Measurements from ENCODE around the gene BEND2.

The BEND2 gene

GRCh38 chrX:18174971-18175370 is 45.7 kb downstream of the BEND2 start:
- no peak for DNase-seq (ENCODE audit: low read depth, low spot score)
- Histone ChIP-seq H3K9me3 (ENCODE audit: control insufficient read depth, insufficient read depth, low read length) (no peaks in the 10 kb centered on the region), H3K27me3 (ENCODE audit: control insufficient read depth, insufficient read depth, low read length) (no peaks in the 10 kb centered on the region), H3K4me1 (ENCODE audit: control insufficient read depth, insufficient read depth, low read length) (no peaks in the 10 kb centered on the region), H3K27ac (ENCODE audit: low read length) (no peak overlapping the region), H3K4me3 (ENCODE audit: low read length) (no peak overlapping the region), H3K36me3 (ENCODE audit: control insufficient read depth, insufficient read depth, low read length) (no peaks in the 10 kb centered on the region)
- no CpG with 5 or more reads among the region's 5 CpGs for WGBS (ENCODE audit: insufficient coverage, insufficient read length)

GRCh38 chrX:18174209-18174608 is 46.5 kb downstream of the BEND2 start:
- Histone ChIP-seq H3K36me3 (ENCODE audit: control insufficient read depth, insufficient read depth, low read length) (no peaks in the 10 kb centered on the region), H3K27me3 (ENCODE audit: control insufficient read depth, insufficient read depth, low read length) (no peaks in the 10 kb centered on the region), H3K4me1 (ENCODE audit: control insufficient read depth, insufficient read depth, low read length) (no peaks in the 10 kb centered on the region), H3K27ac (ENCODE audit: low read length) (no peak overlapping the region), H3K4me3 (ENCODE audit: low read length) (no peak overlapping the region), H3K9me3 (ENCODE audit: control insufficient read depth, insufficient read depth, low read length) (no peaks in the 10 kb centered on the region)
- DNase-seq (ENCODE audit: low read depth, low spot score) = no peak
- WGBS (ENCODE audit: insufficient coverage, insufficient read length) = no CpG with 5 or more reads among the region's 7 CpGs

- WGBS (ENCODE audit: insufficient coverage, insufficient read length) = no CpG with 5 or more reads among the region's 7 CpGs
- Histone ChIP-seq H3K4me1 (ENCODE audit: control insufficient read depth, insufficient read depth, low read length) (no peaks in the 10 kb centered on the region), H3K9me3 (ENCODE audit: control insufficient read depth, insufficient read depth, low read length) (no peaks in the 10 kb centered on the region), H3K27ac (ENCODE audit: low read length) (no peak overlapping the region), H3K36me3 (ENCODE audit: control insufficient read depth, insufficient read depth, low read length) (no peaks in the 10 kb centered on the region), H3K27me3 (ENCODE audit: control insufficient read depth, insufficient read depth, low read length) (no peaks in the 10 kb centered on the region), H3K4me3 (ENCODE audit: low read length) (no peak overlapping the region; the same call in 1 of the 2 replicates)
- DNase-seq (ENCODE audit: low read depth, low spot score) = no peak
Measured at GRCh38 chrX:18173494-18174180, 47.0 kb downstream of the BEND2 start.

GRCh38 chrX:18172970-18173369 is 47.7 kb downstream of the BEND2 start:
- H3K27me3 ChIP-seq (ENCODE audit: control insufficient read depth, insufficient read depth, low read length) = no peaks in the 10 kb centered on the region
- H3K9me3 ChIP-seq (ENCODE audit: control insufficient read depth, insufficient read depth, low read length) = no peaks in the 10 kb centered on the region
- DNase-seq (ENCODE audit: low read depth, low spot score) = no peak
- no CpG with 5 or more reads among the region's 4 CpGs for WGBS (ENCODE audit: insufficient coverage, insufficient read length)
- no peak overlapping the region for H3K27ac ChIP-seq (ENCODE audit: low read length)
- H3K4me3 ChIP-seq (ENCODE audit: low read length) = no peak overlapping the region
- H3K4me1 ChIP-seq (ENCODE audit: control insufficient read depth, insufficient read depth, low read length) = no peaks in the 10 kb centered on the region
- no peaks in the 10 kb centered on the region for H3K36me3 ChIP-seq (ENCODE audit: control insufficient read depth, insufficient read depth, low read length)

GRCh38 chrX:18170910-18171309 is 49.8 kb downstream of the BEND2 start:
- WGBS (ENCODE audit: insufficient coverage, insufficient read length) = no CpG with 5 or more reads among the region's 6 CpGs

GRCh38 chrX:18166068-18166467 is 54.6 kb downstream of the BEND2 start:
- H3K36me3 ChIP-seq (ENCODE audit: control insufficient read depth, insufficient read depth, low read length) = no peaks in the 10 kb centered on the region
- no peak overlapping the region for H3K4me3 ChIP-seq (ENCODE audit: low read length)
- no peaks in the 10 kb centered on the region for H3K4me1 ChIP-seq (ENCODE audit: control insufficient read depth, insufficient read depth, low read length)
- no peak overlapping the region for H3K27ac ChIP-seq (ENCODE audit: low read length)
- H3K9me3 ChIP-seq (ENCODE audit: control insufficient read depth, insufficient read depth, low read length) = no peaks in the 10 kb centered on the region
- WGBS (ENCODE audit: insufficient coverage, insufficient read length) = no CpG with 5 or more reads among the region's 4 CpGs
- DNase-seq (ENCODE audit: low read depth, low spot score) = no peak
- no peaks in the 10 kb centered on the region for H3K27me3 ChIP-seq (ENCODE audit: control insufficient read depth, insufficient read depth, low read length)

More at GRCh38 chrX:18170910-18171309, 49.8 kb downstream of the BEND2 start:
- no peak for DNase-seq (ENCODE audit: low read depth, low spot score)
- Histone ChIP-seq H3K4me1 (ENCODE audit: control insufficient read depth, insufficient read depth, low read length) (no peaks in the 10 kb centered on the region), H3K27ac (ENCODE audit: low read length) (no peak overlapping the region), H3K36me3 (ENCODE audit: control insufficient read depth, insufficient read depth, low read length) (no peaks in the 10 kb centered on the region), H3K27me3 (ENCODE audit: control insufficient read depth, insufficient read depth, low read length) (no peaks in the 10 kb centered on the region), H3K9me3 (ENCODE audit: control insufficient read depth, insufficient read depth, low read length) (no peaks in the 10 kb centered on the region), H3K4me3 (ENCODE audit: low read length) (no peak overlapping the region)

GRCh38 chrX:18160369-18160768 is 60.3 kb downstream of the BEND2 start:
- Histone ChIP-seq H3K27me3 (ENCODE audit: control insufficient read depth, insufficient read depth, low read length) (no peaks in the 10 kb centered on the region), H3K36me3 (ENCODE audit: control insufficient read depth, insufficient read depth, low read length) (no peaks in the 10 kb centered on the region), H3K27ac (ENCODE audit: low read length) (no peak overlapping the region), H3K4me1 (ENCODE audit: control insufficient read depth, insufficient read depth, low read length) (no peaks in the 10 kb centered on the region; the same call in 1 of the 2 replicates), H3K4me3 (ENCODE audit: low read length) (no peak overlapping the region), H3K9me3 (ENCODE audit: control insufficient read depth, insufficient read depth, low read length) (no peaks in the 10 kb centered on the region)
- DNase-seq (ENCODE audit: low read depth, low spot score) = no peak
- no CpG with 5 or more reads among the region's 4 CpGs for WGBS (ENCODE audit: insufficient coverage, insufficient read length)

- no peaks in the 10 kb centered on the region for H3K36me3 ChIP-seq (ENCODE audit: control insufficient read depth, insufficient read depth, low read length)
- no peaks in the 10 kb centered on the region for H3K27me3 ChIP-seq (ENCODE audit: control insufficient read depth, insufficient read depth, low read length)
- no peak for DNase-seq (ENCODE audit: low read depth, low spot score)
- WGBS (ENCODE audit: insufficient coverage, insufficient read length) = no CpG with 5 or more reads among the region's 2 CpGs
- H3K4me3 ChIP-seq (ENCODE audit: low read length) = no peak overlapping the region
- H3K9me3 ChIP-seq (ENCODE audit: control insufficient read depth, insufficient read depth, low read length) = no peaks in the 10 kb centered on the region
- H3K4me1 ChIP-seq (ENCODE audit: control insufficient read depth, insufficient read depth, low read length) = no peaks in the 10 kb centered on the region; the same call in 1 of the 2 replicates
- no peak overlapping the region for H3K27ac ChIP-seq (ENCODE audit: low read length)
Measured at GRCh38 chrX:18158963-18159362, 61.7 kb downstream of the BEND2 start.

- no peak overlapping the region for H3K4me3 ChIP-seq (ENCODE audit: low read length)
- no peaks in the 10 kb centered on the region for H3K4me1 ChIP-seq (ENCODE audit: control insufficient read depth, insufficient read depth, low read length)
- DNase-seq (ENCODE audit: low read depth, low spot score) = no peak
- no peaks in the 10 kb centered on the region for H3K27me3 ChIP-seq (ENCODE audit: control insufficient read depth, insufficient read depth, low read length)
- no CpG with 5 or more reads among the region's 1 CpG for WGBS (ENCODE audit: insufficient coverage, insufficient read length)
- H3K9me3 ChIP-seq (ENCODE audit: control insufficient read depth, insufficient read depth, low read length) = no peaks in the 10 kb centered on the region
- no peaks in the 10 kb centered on the region for H3K36me3 ChIP-seq (ENCODE audit: control insufficient read depth, insufficient read depth, low read length)
- no peak overlapping the region for H3K27ac ChIP-seq (ENCODE audit: low read length)
Measured at GRCh38 chrX:18151649-18152048, 69.0 kb downstream of the BEND2 start.

- Histone ChIP-seq H3K4me3 (ENCODE audit: low read length) (no peak overlapping the region), H3K27ac (ENCODE audit: low read length) (no peak overlapping the region), H3K36me3 (ENCODE audit: control insufficient read depth, insufficient read depth, low read length) (no peaks in the 10 kb centered on the region), H3K4me1 (ENCODE audit: control insufficient read depth, insufficient read depth, low read length) (no peaks in the 10 kb centered on the region), H3K9me3 (ENCODE audit: control insufficient read depth, insufficient read depth, low read length) (no peaks in the 10 kb centered on the region), H3K27me3 (ENCODE audit: control insufficient read depth, insufficient read depth, low read length) (no peaks in the 10 kb centered on the region)
- no peak for DNase-seq (ENCODE audit: low read depth, low spot score)
- no CpG with 5 or more reads among the region's 5 CpGs for WGBS (ENCODE audit: insufficient coverage, insufficient read length)
Measured at GRCh38 chrX:18151157-18151556, 69.5 kb downstream of the BEND2 start.

- H3K4me1 ChIP-seq (ENCODE audit: control insufficient read depth, insufficient read depth, low read length) = no peaks in the 10 kb centered on the region
- H3K9me3 ChIP-seq (ENCODE audit: control insufficient read depth, insufficient read depth, low read length) = no peaks in the 10 kb centered on the region
- H3K27me3 ChIP-seq (ENCODE audit: control insufficient read depth, insufficient read depth, low read length) = no peaks in the 10 kb centered on the region
- no peak for DNase-seq (ENCODE audit: low read depth, low spot score)
- no peaks in the 10 kb centered on the region for H3K36me3 ChIP-seq (ENCODE audit: control insufficient read depth, insufficient read depth, low read length)
- H3K27ac ChIP-seq (ENCODE audit: low read length) = no peak overlapping the region
- no peak overlapping the region for H3K4me3 ChIP-seq (ENCODE audit: low read length)
Measured at GRCh38 chrX:18149454-18149853, 71.2 kb downstream of the BEND2 start.

Data from iPS DF 6.9 (cell line).